ENCODE data around the gene HTT.

DNA sequence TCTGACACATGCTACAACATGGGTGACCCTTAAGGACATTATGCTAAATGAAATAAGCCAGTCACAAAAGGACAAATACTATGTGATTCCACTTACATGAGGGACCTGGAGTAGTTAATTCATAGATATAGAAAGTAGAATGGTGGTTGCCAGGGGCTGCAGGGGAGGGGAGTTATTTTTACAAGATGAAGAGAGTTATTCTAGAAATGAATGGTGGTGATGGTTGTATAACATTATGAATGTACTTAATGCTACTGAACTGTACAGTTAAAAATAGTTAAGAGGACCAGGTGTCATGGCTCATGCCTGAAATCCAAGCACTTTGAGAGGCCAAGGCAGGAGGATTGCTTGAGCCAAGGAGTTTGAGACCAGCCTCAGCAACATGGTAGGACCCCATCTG, 115.0 kb downstream of the HTT start:
- TF ChIP-seq, protein P1, sequence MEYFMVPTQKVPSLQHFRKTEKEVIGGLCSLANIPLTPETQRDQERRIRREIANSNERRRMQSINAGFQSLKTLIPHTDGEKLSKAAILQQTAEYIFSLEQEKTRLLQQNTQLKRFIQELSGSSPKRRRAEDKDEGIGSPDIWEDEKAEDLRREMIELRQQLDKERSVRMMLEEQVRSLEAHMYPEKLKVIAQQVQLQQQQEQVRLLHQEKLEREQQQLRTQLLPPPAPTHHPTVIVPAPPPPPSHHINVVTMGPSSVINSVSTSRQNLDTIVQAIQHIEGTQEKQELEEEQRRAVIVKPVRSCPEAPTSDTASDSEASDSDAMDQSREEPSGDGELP (CRISPR knock-in tag; IDR thresholded peaks at IDR 0.05; ENCODE audit: borderline replicate concordance), result no peak
- TF ChIP-seq ZNF217 (CRISPR knock-in tag; IDR thresholded peaks at IDR 0.05), result no peak
